OCI-LY3 (cell line): ENCODE data around the gene EN1.

ENCODE experiments used
- EZH2phosphoT487 ChIP-seq: fragments of 200-600 bp; shearing (Covaris generic); IDR thresholded peaks from 2 replicates; pipeline ENCODE4 v1.6.1; 2018; ENCODE audit warnings: antibody characterized with exemption, mixed run types, low read depth
- TF ChIP-seq, protein P1 (sequence below): fragments of 200-600, 300-600 bp; sonication (generic); IDR thresholded peaks from 2 replicates; pipeline ENCODE4 v1.5.1; 2014; ENCODE audit warnings: antibody characterized with exemption, low read length, low read depth

DNA sequence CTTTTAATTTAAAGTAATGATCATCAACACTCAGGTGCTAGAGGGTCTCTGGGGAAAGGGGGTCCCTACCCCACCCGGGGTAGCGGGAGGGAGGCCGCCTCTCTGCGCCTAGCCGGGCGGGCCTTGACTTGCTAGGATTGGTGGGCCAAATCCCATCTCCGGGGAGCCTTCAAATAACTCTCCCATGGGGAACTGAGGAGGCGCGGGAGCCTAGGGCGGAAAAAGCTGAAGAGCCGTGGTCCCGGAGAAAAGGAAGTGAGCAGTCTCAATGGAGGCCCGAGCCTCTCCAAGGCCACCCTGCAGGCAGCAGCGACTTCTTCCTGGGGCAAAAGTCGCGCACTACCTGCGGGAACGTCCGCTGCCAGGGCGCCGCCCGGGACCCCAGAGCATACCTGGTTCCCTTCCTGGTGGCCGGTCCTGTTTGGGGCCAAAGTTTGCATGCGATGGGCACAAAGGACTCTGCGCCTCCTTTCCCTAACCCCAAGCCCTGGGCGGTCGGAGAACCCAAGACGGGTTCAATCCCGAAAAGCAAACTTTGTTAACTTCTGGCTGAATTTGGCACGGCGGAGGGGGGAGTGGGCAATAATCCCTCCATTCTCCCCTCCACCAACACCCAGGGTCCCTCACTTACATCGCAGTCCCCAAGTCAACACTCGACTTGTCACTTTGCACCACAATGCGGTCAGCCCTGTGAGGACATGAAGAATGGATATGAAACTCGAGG is 13.6 kb downstream of the EN1 start:
- TF ChIP-seq, protein P1, sequence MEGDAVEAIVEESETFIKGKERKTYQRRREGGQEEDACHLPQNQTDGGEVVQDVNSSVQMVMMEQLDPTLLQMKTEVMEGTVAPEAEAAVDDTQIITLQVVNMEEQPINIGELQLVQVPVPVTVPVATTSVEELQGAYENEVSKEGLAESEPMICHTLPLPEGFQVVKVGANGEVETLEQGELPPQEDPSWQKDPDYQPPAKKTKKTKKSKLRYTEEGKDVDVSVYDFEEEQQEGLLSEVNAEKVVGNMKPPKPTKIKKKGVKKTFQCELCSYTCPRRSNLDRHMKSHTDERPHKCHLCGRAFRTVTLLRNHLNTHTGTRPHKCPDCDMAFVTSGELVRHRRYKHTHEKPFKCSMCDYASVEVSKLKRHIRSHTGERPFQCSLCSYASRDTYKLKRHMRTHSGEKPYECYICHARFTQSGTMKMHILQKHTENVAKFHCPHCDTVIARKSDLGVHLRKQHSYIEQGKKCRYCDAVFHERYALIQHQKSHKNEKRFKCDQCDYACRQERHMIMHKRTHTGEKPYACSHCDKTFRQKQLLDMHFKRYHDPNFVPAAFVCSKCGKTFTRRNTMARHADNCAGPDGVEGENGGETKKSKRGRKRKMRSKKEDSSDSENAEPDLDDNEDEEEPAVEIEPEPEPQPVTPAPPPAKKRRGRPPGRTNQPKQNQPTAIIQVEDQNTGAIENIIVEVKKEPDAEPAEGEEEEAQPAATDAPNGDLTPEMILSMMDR: no peak
- TF ChIP-seq EZH2phosphoT487: no peak
